HG02852 (cell line): Measurements from ENCODE around the gene MACROD1.
A peak's percentile ranks its signal among the peaks of the same experiment; 100 is the strongest.
"Not testable (repeated sequence)": the region's sequence is repeated elsewhere in the genome, so short reads cannot be mapped to it uniquely, and the experiment has no call there.

Experiments used
- ATAC-seq: cut with Tn5 transposase; IDR thresholded peaks from one replicate; pipeline ENCODE4 v1.9.1; 2021; ENCODE audit warnings: mild to moderate bottlenecking, moderate library complexity; ENCODE audit not compliant: unreplicated experiment

MACROD1 gene

DNA sequence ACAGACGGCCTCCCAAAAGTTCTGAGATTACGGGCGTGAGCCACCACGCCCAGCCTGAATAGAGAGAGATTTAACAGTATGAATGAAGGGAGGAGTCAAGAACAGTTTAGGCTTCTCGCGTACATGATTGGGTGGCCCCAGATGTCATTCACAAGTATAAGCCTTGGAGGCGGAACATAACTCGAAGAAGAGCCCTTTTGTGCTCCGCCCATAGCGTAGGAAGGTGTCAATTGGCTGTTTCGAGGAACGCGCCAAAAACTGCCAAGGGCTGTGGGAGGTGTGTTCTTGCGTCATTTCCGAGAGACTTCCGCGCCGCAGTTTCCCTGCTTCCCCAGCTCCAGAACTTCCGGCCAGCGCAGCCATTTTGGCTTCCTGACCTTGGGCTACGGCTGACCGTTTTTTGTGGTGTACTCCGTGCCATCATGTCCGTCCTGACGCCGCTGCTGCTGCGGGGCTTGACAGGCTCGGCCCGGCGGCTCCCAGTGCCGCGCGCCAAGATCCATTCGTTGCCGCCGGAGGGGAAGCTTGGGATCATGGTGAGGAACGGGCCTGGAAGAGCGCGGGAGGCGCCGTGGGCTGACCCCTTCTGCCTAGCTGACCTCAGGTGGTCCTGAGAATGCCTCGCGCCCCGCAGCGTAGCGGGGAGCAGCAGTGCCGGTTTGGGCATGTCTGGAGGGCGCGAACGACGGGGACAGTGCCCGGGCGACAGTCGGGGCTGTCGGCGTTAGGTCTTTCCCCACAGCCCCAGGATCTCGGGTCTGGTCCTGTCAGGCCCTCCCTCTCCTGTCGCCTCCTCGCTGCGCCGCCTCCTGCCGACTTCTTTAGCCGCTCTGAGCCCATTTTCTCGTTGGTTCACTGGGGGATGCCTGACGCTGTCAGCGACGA, 191.4 kb downstream of the MACROD1 start, which contains the start of gene COX8A:
Gene COX8A (plus strand): TSS at position 362 of the 885 bp plus-strand sequence. CDS start 61 bp downstream, at position 423.
- ATAC-seq = peak; percentile 92

DNA sequence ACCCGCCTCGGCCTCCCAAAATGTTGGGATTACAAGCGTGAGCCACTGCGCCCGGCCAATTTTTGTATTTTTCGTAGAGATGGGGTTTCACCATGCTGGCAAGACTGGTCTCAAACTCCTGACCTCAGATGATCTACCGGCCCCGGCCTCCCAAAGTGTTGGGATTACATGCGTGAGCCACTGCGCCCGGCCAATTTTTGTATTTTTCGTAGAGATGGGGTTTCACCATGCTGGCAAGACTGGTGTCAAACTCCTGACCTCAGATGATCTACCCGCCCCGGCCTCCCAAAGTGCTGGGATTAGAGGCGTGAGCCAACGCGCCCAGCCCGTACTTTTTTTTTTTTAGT, 192.0 kb downstream of the MACROD1 start:
- not testable (repeated sequence) for ATAC-seq

DNA sequence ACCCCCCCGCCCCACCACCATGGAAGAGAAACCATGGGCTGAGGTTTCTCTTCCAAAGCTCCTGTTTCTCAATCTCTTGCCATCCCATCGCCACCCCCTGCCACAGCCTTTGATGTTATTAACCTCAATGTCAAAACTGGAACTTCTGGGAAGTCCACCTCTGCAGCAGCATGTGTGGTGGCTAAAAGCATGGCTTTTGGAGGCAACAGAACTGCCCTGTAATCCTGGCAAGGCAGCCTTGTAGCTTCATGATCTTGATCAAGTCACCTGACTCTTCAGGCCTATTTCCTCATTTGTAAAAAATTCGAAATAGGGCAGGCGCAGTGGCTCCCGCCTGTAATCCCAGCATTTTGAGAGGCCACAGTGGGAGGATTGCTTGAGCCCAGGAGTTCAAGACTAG, 195.0 kb downstream of the MACROD1 start:
- ATAC-seq = no peak

DNA sequence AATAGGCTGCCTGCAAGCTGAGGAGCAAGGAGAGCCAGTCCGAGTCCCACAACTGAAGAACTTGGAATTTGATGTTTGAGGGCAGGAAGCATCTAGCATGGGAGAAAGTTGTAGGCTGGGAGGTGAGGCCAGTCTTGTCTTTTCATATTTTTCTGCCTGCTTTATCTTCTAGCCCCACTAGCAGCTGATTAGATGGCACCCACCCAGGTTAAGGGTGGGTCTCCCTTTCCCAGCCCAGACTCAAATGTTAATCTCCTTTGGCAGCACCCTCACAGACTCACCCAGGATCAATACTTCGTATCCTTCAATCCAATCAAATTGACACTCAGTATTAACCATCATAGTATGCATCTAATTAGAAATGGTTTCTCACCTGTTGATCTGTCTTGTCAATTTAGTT, 196.5 kb downstream of the MACROD1 start:
- no peak for ATAC-seq

DNA sequence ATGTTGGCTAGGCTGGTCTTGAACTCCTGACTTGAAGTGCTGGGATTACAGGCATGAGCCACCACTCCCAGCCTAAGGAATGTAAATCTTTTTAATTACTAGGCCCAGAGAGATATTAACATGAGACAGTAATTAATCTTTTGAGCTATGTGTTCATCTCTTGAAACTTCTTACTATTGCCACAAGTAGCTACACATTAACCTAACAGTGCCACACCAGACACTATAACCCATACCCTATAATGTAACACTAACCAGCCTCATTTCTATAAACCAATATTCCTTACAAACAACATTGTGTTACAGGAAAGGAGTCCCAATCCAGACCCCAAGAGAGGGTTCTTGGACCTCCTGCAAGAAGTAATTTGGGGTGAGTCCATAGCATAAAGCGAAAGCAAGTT, 199.5 kb downstream of the MACROD1 start:
- ATAC-seq = no peak

DNA sequence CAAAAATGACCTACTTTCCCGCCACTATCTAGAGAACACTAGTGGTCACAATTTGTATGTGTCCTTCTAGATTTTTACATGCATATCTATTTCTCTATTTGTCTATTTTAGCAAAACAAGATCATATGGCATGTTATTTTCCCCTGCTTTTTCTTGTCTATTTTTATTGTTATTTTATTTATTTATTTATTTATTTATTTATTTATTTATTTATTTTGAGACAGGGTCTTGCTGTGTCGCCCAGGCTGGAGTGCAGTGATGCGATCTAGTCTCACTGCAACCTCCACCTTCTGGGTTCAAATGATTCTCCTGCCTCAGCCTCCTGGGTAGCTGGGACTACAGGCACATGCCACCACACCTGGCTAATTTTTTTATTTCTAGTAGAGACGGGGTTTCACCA, 202.0 kb downstream of the MACROD1 start:
- ATAC-seq = not testable (repeated sequence)

DNA sequence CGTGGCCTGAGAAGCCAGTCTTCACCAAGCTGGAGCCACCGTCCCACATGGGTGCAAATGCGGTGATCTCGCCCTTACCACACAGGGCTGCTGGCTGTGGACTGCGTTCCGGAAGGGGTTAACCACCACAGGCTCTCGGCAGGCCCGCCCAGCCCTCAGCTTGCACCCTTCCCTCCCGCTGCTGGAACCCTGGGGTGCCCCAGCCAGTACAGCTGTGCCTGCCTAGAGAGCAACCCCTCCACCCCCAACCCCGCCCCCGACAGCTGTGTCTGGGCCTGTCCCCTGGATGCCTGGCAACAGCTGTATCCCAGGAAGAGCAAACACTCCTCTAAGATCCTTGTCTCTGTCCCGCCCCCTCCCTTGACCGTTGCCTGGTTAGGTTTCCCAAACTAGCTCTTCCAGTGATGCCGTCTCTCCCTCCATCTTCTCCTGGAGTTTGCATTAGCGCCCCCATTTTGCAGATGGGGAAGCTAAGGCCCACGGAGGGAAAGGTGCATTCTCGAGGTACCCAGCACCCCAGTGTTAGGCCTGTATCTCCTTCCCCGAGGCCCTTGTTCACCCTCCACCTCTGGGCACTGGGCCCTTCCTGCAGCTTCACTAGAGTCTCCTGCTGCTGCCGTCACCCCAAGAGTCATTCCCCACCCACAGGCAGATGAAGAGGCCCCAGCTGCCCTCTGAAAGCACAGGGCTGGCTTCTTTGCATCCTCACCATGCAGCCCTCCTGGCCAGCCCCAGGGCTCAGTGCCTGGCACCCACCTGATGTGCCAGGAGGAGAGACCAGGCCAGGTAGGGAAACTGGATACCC, 204.1 kb downstream of the MACROD1 start:
- no peak for ATAC-seq

DNA sequence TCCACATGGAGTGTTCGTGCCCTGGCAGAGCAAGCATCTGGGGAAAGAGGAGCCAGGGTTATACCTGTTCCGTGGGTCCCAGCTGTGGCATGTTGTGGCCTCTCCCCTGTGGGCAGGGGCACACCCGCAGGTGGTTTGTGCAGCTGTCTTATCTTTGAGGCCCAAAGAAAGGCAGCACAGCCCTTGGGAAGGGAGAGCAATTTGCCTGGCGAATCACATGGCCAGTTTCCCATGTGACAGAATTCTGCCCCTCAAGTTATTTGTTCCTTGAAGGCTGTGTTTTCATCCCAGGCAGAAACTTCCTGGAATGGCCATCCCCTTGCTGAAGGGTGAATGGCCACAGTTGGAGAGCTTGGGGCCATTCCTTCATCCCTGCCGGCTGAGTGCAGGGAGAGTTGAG, 207.9 kb downstream of the MACROD1 start:
- ATAC-seq = no peak

DNA sequence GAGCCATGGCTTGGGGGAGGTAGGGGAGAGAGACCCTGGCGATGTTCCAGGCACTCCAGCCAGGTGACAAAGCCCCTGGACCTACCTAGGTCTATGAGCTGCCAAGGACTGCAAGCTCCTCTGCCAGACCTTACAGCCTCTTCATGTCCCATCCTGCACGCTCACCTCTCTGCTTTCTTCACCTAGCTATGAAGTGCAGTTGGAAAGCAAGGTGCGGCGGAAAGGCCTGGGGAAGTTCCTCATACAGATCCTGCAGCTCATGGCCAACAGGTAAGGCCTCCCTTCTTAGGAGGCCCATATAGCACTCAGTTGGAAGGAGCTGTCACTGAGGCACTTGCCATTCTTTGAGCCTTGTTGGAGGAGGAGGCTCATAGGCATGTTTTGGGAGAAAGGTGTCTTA, 213.3 kb downstream of the MACROD1 start:
- no peak for ATAC-seq

DNA sequence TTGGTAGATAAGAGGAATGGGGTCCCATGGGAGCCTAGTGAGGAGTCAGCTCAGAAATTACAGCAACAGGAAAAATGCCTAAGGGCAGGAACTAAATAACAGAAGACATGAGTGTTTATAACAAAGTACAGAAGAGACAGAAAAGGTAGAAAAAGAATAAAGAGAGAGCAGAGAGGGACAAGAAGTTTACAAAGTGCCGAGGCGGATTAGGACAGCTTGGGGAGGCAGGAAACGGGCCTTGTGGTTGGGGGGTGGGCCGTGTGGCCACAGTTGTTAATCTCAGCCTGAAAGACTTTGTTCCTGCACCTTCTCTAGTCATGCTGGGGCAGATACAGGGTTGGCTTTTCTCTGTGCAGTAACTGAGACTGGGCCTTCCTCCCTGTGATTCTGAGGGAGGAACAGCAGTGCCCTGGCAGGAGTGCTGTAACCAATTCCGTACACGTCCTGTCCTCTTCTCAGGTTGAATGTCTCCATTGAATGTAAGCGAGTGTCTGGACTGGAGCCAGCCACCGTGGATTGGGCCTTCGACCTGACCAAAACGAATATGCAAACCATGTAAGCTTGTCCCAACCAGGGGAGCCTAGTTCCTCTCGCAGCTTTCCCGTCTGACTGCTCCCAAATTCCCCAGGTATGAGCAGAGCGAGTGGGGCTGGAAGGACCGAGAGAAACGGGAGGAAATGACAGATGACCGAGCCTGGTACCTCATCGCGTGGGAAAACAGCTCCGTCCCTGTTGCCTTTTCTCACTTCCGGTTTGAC, 214.0 kb downstream of the MACROD1 start:
- no peak for ATAC-seq
